Ectodermal cell (in vitro differentiated cells): ENCODE measurements around the gene SRPK2.

Experiments used
- H3K27ac ChIP-seq: 2 replicates; pipeline ENCODE4 v1.7.0; 2013; ENCODE audit warnings: mild to moderate bottlenecking, low read depth, low read length; ENCODE audit not compliant: insufficient read depth, poor library complexity, severe bottlenecking
- H3K27me3 ChIP-seq: 2 replicates; pipeline ENCODE4 v1.7.0; 2013; ENCODE audit warnings: mild to moderate bottlenecking, low read length; ENCODE audit not compliant: insufficient read depth, control insufficient read depth, poor library complexity, severe bottlenecking
- H3K36me3 ChIP-seq: one replicate; pipeline ENCODE4 v1.7.0; 2013; ENCODE audit warnings: low read length; ENCODE audit not compliant: control insufficient read depth, insufficient read depth
- H3K4me1 ChIP-seq: one replicate; pipeline ENCODE4 v1.7.0; 2013; ENCODE audit warnings: low read length; ENCODE audit not compliant: control insufficient read depth, insufficient read depth
- H3K4me3 ChIP-seq: 2 replicates; pipeline ENCODE4 v1.7.0; 2013; ENCODE audit warnings: low read depth, low read length, control low read depth; ENCODE audit not compliant: insufficient read depth
- H3K9me3 ChIP-seq: 2 replicates; pipeline ENCODE4 v1.7.0; 2013; ENCODE audit warnings: mild to moderate bottlenecking, low read length, moderate library complexity; ENCODE audit not compliant: control insufficient read depth
- WGBS, 2 experiments: methylation state at CpG; one replicate each; pipeline ENCODE4 v1.1.7; 2013; ENCODE audit warnings: missing lambda C conversion rate in 2 of 2; 5-methylcytosine and 5-hydroxymethylcytosine counted together

Gene SRPK2

DNA sequence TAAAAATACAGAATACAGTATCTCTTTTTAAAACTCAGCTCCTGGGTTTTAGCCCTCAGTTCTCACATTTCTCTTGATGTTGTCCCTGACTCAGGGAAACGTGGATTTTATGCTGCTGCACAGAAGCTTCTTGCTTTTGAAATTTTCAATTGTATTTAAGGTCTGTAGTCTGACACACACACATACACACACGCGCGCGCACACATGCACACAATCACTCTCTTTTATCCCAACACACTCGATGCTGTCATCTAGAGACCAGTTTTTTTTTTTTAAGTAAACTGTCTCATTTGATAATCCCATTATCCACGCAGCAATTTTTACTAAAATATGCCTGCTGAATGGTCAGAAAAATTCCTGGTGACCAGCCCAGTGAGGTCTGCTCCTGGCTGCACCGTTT, 266.1 kb downstream of the SRPK2 start:
- no peak overlapping the region for H3K4me3 ChIP-seq
- no peaks in the 10 kb centered on the region for H3K9me3 ChIP-seq
- peaks cover 11% of the 10 kb centered on the region for H3K4me1 ChIP-seq
- WGBS, 2 experiments: 89 to 95% methylated on average over 8 of the region's 8 CpGs
- H3K27ac ChIP-seq: no peak overlapping the region
- H3K27me3 ChIP-seq: no peaks in the 10 kb centered on the region
- peaks cover 3% of the 10 kb centered on the region for H3K36me3 ChIP-seq

- Histone ChIP-seq H3K27ac (no peak overlapping the region), H3K36me3 (peaks cover 12% of the 10 kb centered on the region), H3K9me3 (no peaks in the 10 kb centered on the region), H3K27me3 (no peaks in the 10 kb centered on the region), H3K4me1 (peaks cover 12% of the 10 kb centered on the region), H3K4me3 (no peak overlapping the region)
- WGBS, 2 experiments: 71 to 76% methylated on average over 8 to 9 of the region's 9 CpGs
Measured at GRCh38 chr7:105118612-105119600, 269.8 kb downstream of the SRPK2 start.

DNA sequence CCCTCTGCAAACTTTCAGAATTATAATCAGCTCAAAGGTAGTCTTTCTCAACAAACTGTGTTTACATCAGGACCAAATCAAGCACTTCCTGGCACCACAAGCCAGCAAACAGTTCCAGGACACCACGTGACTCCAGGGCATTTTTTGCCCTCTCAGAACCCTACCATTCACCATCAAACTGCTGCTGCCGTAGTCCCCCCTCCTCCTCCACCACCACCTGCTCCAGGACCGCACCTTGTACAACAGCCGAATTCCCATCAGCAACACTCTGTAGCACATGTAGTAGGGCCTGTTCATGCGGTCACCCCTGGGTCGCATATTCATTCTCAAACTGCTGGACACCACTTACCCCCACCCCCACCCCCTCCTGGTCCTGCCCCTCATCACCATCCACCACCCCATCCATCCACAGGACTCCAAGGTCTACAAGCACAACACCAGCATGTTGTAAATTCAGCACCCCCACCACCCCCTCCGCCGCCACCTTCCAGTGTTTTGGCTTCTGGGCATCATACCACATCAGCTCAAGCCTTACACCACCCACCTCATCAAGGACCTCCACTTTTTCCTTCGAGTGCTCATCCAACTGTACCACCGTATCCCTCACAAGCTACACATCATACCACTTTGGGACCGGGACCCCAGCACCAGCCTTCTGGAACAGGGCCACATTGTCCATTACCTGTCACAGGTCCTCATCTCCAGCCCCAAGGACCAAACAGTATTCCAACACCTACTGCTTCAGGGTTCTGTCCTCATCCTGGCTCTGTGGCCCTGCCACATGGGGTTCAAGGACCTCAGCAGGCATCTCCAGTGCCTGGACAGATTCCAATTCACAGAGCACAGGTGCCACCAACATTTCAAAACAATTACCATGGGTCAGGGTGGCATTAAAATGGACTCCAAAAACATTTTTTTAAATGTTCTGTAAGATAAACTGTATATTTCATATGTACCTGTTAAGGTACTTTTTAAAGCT, 276.0 kb downstream of the SRPK2 start:
- 93 to 96% methylated on average over 11 of the region's 11 CpGs for whole genome bisulfite sequencing, 2 experiments
- Histone ChIP-seq H3K9me3 (no peaks in the 10 kb centered on the region), H3K27ac (no peak overlapping the region), H3K27me3 (no peaks in the 10 kb centered on the region), H3K4me3 (no peak overlapping the region), H3K4me1 (peaks cover 1% of the 10 kb centered on the region), H3K36me3 (peaks cover 57% of the 10 kb centered on the region)

DNA sequence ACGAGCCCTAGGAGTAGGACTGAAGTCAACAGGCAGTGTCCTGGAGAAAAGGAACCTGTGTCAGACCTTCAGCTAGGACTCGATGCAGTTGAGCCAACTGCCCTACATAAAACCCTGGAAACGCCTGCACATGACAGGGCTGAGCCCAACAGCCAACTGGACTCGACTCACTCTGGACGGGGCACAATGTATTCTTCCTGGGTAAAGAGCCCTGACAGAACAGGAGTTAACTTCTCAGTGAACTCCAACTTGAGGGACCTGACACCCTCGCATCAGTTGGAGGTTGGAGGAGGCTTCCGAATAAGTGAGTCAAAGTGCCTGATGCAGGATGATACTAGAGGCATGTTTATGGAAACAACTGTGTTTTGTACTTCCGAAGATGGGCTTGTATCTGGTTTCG, 281.3 kb downstream of the SRPK2 start:
- H3K4me3 ChIP-seq: no peak overlapping the region
- H3K4me1 ChIP-seq: no peaks in the 10 kb centered on the region
- no peaks in the 10 kb centered on the region for H3K27me3 ChIP-seq
- WGBS, 2 experiments: 95% methylated on average over 9 of the region's 9 CpGs
- no peaks in the 10 kb centered on the region for H3K9me3 ChIP-seq
- peaks cover 68% of the 10 kb centered on the region for H3K36me3 ChIP-seq
- H3K27ac ChIP-seq: no peak overlapping the region

GRCh38 chr7:105106473-105106872, 282.2 kb downstream of the SRPK2 start:
- Histone ChIP-seq H3K4me1 (no peaks in the 10 kb centered on the region), H3K27ac (no peak overlapping the region), H3K27me3 (no peaks in the 10 kb centered on the region), H3K4me3 (no peak overlapping the region), H3K36me3 (peaks cover 65% of the 10 kb centered on the region), H3K9me3 (no peaks in the 10 kb centered on the region)
- WGBS, 2 experiments: 84 to 96% methylated on average over 4 to 6 of the region's 6 CpGs

DNA sequence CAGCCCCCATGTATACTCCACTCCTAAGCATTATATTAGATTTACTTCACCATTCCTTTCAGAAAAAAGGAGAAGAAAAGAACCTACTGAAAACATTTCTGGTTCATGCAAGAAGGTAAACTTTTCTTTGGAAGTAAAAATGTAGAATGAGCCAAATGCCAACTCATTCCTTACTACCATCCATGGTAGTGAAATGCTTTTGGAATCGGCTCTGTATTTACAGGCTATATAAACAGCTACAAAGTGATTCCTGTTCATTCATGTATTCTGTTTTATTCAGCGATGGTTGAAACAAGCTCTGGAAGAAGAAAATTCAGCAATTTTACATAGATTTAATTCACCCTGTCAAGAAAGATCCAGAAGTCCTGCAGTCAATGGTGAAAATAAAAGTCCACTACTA, 283.1 kb downstream of the SRPK2 start:
- 90 to 96% methylated on average over 2 of the region's 2 CpGs for WGBS, 2 experiments
- Histone ChIP-seq H3K4me3 (no peak overlapping the region), H3K27ac (no peak overlapping the region), H3K4me1 (no peaks in the 10 kb centered on the region), H3K27me3 (no peaks in the 10 kb centered on the region), H3K9me3 (no peaks in the 10 kb centered on the region), H3K36me3 (peaks cover 59% of the 10 kb centered on the region)

- Histone ChIP-seq H3K4me3 (no peak overlapping the region), H3K4me1 (no peaks in the 10 kb centered on the region), H3K36me3 (peaks cover 37% of the 10 kb centered on the region), H3K9me3 (no peaks in the 10 kb centered on the region), H3K27me3 (no peaks in the 10 kb centered on the region), H3K27ac (no peak overlapping the region)
- WGBS, 2 experiments: 95 to 100% methylated on average over 3 to 4 of the region's 4 CpGs
Measured at GRCh38 chr7:105102557-105103352, 286.0 kb downstream of the SRPK2 start.

GRCh38 chr7:105101864-105102263, 286.9 kb downstream of the SRPK2 start:
- Histone ChIP-seq H3K4me3 (no peak overlapping the region), H3K36me3 (peaks cover 32% of the 10 kb centered on the region), H3K4me1 (no peaks in the 10 kb centered on the region), H3K27ac (no peak overlapping the region), H3K27me3 (no peaks in the 10 kb centered on the region), H3K9me3 (no peaks in the 10 kb centered on the region)
- WGBS, 2 experiments: 96 to 98% methylated on average over 3 to 4 of the region's 4 CpGs

GRCh38 chr7:105098863-105099515, 289.7 kb downstream of the SRPK2 start:
- Histone ChIP-seq H3K4me1 (no peaks in the 10 kb centered on the region), H3K27me3 (no peaks in the 10 kb centered on the region), H3K9me3 (no peaks in the 10 kb centered on the region), H3K4me3 (no peak overlapping the region), H3K27ac (no peak overlapping the region), H3K36me3 (peaks cover 12% of the 10 kb centered on the region)
- WGBS, 2 experiments: 94 to 100% methylated on average over 2 of the region's 2 CpGs
